HG02981 (cell line): ENCODE measurements around the gene BICC1.

Source experiments
- ATAC-seq: cut with Tn5 transposase; IDR thresholded peaks from one replicate; pipeline ENCODE4 v1.9.1; 2021; ENCODE audit warnings: mild to moderate bottlenecking, moderate library complexity; ENCODE audit not compliant: unreplicated experiment

BICC1 gene

GRCh38 chr10:58560068-58560467, 47.4 kb downstream of the BICC1 start:
- no peak for ATAC-seq

- no peak for ATAC-seq
Measured at GRCh38 chr10:58565271-58565670, 52.6 kb downstream of the BICC1 start.

- no peak for ATAC-seq
Measured at GRCh38 chr10:58567652-58568051, 55.0 kb downstream of the BICC1 start.

- no peak for ATAC-seq
Measured at GRCh38 chr10:58568428-58568935, 55.8 kb downstream of the BICC1 start.

GRCh38 chr10:58570307-58570723, 57.6 kb downstream of the BICC1 start:
- ATAC-seq, result no peak

GRCh38 chr10:58570979-58571378, 58.3 kb downstream of the BICC1 start:
- ATAC-seq, result no peak

GRCh38 chr10:58573144-58573543, 60.5 kb downstream of the BICC1 start:
- ATAC-seq, result no peak

GRCh38 chr10:58574058-58574457, 61.4 kb downstream of the BICC1 start:
- ATAC-seq, result no peak

- ATAC-seq, result no peak
Measured at GRCh38 chr10:58575491-58575890, 62.8 kb downstream of the BICC1 start.

GRCh38 chr10:58576751-58577436, 64.2 kb downstream of the BICC1 start:
- no peak for ATAC-seq

- no peak for ATAC-seq
Measured at GRCh38 chr10:58577437-58577777, 64.7 kb downstream of the BICC1 start.

- no peak for ATAC-seq
Measured at GRCh38 chr10:58578366-58578765, 65.7 kb downstream of the BICC1 start.

GRCh38 chr10:58579011-58579655, 66.5 kb downstream of the BICC1 start:
- no peak for ATAC-seq

- no peak for ATAC-seq
Measured at GRCh38 chr10:58582045-58582444, 69.4 kb downstream of the BICC1 start.

GRCh38 chr10:58585435-58585834, 72.8 kb downstream of the BICC1 start:
- no peak for ATAC-seq

GRCh38 chr10:58586282-58587245, 73.9 kb downstream of the BICC1 start:
- no peak for ATAC-seq

- ATAC-seq, result no peak
Measured at GRCh38 chr10:58587676-58588075, 75.0 kb downstream of the BICC1 start.

GRCh38 chr10:58588673-58589265, 76.1 kb downstream of the BICC1 start:
- ATAC-seq, result no peak

GRCh38 chr10:58590152-58590840, 77.6 kb downstream of the BICC1 start:
- no peak for ATAC-seq

- ATAC-seq, result no peak
Measured at GRCh38 chr10:58590924-58591323, 78.3 kb downstream of the BICC1 start.
